HG03064 (cell line): ENCODE results near the gene FMNL3.
"Not testable (repeated sequence)": the region's sequence is repeated elsewhere in the genome, so short reads cannot be mapped to it uniquely, and the experiment has no call there.

ENCODE experiments used
- ATAC-seq: cut with Tn5 transposase; IDR thresholded peaks from one replicate; pipeline ENCODE4 v1.9.1; 2021; ENCODE audit warnings: low read depth; ENCODE audit not compliant: unreplicated experiment

FMNL3 gene

DNA sequence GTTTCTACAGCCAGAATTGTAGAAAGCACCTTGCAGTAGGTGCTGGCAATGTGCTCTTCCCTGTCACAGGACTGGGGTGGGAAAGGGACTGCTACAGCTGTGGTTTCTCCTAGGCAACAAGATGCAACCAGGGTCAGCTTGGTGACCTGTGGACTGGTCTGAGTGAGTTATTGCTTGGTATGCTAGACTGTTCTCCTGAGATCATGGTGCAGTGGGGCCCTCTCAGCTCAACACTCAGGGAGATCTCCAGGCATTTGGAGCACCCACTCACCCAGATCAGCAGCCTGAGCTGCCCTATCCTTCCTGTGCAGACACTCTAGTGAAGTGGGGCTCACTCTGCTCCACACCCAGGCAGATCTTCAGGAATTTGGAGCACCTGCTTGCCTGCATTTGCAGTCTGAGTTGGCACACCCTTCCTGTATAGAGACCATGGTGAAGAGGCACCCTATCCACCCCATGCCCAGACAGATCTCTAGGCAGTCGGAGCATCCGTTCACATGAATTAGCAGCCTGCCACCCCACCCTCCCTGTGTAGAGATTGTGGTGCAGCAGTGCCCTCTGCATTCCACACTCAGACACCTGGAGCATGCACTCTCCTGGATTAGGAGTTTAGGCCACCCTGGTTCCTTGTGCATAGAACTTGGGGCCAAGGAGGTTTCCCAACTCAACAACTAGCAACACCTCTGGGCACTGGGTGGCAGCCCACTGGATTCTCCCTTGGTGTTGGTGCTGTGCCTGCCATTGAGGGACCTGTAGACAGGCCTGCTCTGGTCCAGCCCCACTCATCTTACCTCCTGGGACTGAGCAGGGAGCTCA, 97.9 kb downstream of the FMNL3 start:
- ATAC-seq = no peak

- ATAC-seq = not testable (repeated sequence)
Observed at GRCh38 chr12:49605539-49605938, 101.7 kb downstream of the FMNL3 start, which contains the start of gene FAM186B. Gene FAM186B, minus strand, starts transcription at chr12:49605639. Its CDS starts 162 bp downstream, at chr12:49605477.

DNA sequence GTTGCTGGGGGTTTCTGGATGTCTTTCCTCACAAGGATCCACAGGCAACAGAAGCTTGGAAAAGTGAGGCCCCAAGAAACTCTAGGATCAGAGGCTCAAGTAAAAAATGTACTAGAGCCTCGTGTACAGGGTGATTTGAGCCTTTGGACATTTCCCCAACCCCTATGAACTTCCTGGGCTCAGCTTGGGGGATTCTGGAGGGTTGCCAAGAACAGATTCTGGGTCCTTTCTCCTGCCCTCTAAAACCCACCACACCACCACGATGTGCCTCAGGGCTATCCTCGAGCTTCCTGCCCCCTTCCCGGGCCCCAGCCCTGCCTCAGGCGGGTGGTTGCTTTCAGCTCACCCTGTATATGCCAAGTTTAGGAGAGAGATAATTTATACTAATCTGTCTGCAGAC, 102.3 kb downstream of the FMNL3 start:
- ATAC-seq = no peak

DNA sequence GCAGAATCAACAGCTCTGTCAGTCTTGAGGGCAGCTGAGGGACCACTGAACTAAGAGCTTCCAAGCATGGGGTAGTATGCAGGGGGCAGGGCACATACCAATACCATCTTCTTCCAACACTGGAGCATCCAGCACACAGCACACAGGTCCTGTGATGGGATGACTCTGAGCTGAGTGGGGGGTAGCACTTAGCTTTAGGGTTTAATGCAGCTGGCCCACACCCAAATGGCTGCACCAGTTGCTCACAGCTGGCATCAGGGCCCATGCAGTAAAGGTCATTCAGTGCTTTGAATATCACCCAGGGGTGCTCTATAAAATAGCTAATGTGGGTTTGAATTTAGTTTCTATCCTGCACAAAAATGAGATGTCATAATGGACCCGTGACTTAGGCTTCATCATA, 103.5 kb downstream of the FMNL3 start:
- ATAC-seq = no peak

- ATAC-seq = no peak
Observed at GRCh38 chr12:49599961-49600360, 107.2 kb downstream of the FMNL3 start.

DNA sequence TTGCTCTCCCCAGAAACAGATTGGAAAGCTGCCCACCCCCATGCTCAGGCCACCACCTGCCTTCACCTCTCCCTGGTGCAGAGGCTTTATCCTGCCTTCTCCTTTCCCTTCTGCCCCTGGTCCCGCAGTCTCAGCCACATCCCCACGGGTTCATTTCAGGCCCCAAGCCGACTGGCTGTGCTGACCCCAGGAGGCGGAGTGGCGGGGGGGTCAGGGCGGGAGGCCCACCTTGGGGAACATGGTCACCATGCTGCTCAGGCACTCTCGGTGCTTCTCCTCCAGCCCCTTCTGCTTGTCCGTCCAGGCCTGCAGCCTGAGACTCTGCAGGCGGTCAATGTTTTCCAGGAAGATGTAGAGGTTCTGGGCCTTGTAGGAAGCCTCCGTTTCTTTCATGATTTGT, 108.7 kb downstream of the FMNL3 start:
- no peak for ATAC-seq

DNA sequence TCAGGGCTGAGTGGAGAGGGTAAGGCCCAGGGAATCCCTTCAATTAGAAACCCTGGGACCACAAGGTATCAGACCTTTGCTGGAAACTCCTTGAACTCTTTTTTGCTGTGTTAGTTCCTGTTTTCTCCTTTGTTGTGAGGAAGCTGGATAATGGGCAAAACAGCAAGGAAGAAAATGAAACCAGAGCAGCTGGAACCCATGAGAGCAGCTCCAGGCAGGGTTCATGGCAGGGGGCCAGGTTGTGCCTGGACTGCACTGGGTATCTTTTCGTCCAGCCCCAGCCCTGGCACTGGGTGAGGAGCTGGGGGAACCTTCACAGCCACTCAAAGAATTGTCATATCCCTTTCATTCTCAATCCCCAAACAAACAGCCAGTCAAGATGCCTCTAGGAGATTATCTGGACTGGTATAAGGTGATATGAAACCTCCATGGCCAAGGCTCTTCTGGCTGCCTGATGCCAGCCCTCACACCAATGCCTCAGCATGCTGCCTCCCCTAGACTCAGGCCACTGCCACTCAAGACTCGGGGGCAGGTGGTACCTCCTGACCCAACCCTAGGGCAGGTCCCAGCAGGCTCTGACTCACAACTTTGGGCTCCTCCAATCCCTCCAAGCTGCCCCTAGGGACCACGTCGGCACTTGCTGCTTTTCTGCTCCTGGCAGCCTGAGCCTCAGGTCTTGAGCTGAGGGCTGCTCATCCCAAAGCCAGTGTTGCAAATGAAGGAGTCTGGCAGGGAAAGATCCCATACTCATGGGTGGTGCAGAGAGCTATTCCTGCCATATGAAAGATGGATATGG, 118.3 kb downstream of the FMNL3 start:
- ATAC-seq = no peak

- no peak for ATAC-seq
Observed at GRCh38 chr12:49588281-49588680, 118.9 kb downstream of the FMNL3 start.

DNA sequence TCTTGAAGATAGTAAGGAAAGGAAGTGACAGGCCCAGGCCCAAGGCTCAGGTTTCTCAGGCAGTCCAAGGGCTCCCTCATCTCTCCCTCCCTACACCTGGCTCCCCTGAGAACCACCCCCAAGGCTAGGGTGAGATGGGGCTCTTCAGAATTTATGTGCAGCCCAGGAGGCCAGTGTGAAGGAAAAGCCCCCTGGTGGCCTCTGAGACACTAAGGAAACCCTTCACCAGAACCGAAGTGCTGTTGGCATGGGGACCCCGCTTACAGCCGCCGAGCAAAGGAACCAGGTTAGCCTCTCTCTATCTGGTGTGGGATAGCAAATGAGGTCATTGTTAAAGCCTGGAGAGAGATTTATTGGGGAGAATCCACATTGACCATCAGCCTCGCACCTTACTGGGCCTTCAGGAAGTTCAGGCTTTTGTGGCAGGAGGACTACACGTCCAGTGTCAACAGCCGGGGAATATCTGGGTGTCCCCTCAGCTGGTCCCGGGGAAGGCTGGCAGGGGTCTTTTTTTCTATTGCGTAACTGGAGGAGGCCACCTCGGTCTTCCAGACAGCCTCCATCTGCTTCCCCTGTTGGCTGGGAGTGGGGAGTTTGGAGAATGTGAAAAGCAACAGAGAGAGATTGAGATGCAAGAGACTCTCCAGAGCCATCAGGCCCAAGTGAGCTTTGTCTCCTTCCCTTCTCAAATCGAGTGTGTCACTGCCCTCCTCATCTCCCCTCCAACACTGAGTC, 119.9 kb downstream of the FMNL3 start:
- ATAC-seq = no peak
